Measurements from ENCODE around the gene PNPLA1. TPM values are rescaled to one million over a fixed set of nuclear protein-coding genes. Genes with fewer than 3 reads are reported as not detected.

The PNPLA1 gene
- total and polyA plus RNA-seq, 2 donors (not counting 1 experiment from before 2014, with no cell fraction given), result 0.02 TPM; not detected in 1

- Histone ChIP-seq H3K79me2 (ENCODE audit: control insufficient read depth, insufficient read depth, low read length) (no peaks in the 10 kb centered on the region), H3K4me1 (ENCODE audit: control insufficient read depth, extremely low read depth, insufficient read depth, low read length) (no peaks in the 10 kb centered on the region), H3K9me3 (ENCODE audit: control insufficient read depth, insufficient read depth, low read depth, low read length) (no peaks in the 10 kb centered on the region), H3K9ac (ENCODE audit: insufficient read depth, low read length) (no peak overlapping the region), H3K27ac (ENCODE audit: insufficient read depth, low read length) (no peak overlapping the region), H3K27me3 (ENCODE audit: control insufficient read depth, insufficient read depth, low read length) (peaks cover 9% of the 10 kb centered on the region), H3K4me3 (replicated peaks in 1 of 4; ENCODE audit: control extremely low read depth in 1 of 4, insufficient read depth in 1 of 4, low read depth in 3 of 4, low read length in 4 of 4) (no peak overlapping the region), H3K4me2 (ENCODE audit: extremely low read depth, insufficient read depth, low read length) (no peak overlapping the region), H3K36me3 (ENCODE audit: control insufficient read depth, insufficient read depth, low read length) (no peaks in the 10 kb centered on the region), H4K20me1 (ENCODE audit: control insufficient read depth, extremely low read depth, insufficient read depth, low read length) (no peaks in the 10 kb centered on the region), H2AFZ (ENCODE audit: low read length) (no peak overlapping the region)
- DNase-seq (ENCODE audit: low read depth in 2 of 2), result no peak
- TF ChIP-seq EZH2 (IDR thresholded peaks at IDR 0.05; ENCODE audit: low read length, missing control alignments), result no peak
- no peak for TF ChIP-seq CTCF (conservative IDR thresholded peaks at IDR 0.05 in 1 of 2, IDR thresholded peaks at IDR 0.05 in 1 of 2; ENCODE audit: low read depth in 1 of 2, low read length in 2 of 2)
Observed at GRCh38 chr6:36319436-36319762, 49.5 kb downstream of the PNPLA1 start.

DNA sequence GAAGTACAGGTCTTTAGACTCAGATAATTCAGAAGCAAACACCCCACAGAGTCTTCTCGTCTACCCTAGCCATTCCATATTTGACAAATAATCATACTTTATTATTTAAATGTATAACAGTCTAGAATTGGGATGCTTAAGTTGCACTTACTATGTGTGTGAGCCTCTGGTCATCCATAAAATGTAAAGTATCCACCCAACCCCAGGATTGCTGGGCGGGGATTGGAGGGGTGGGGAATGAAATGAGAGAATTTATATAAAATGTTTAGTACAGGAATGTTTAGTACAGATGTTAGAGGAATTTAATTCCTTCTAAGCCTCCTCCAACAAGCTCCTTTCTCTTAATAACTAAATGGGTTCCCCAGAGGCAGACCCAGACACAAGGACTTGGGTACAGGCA is 50.0 kb downstream of the PNPLA1 start:
- DNase-seq (ENCODE audit: low read depth in 2 of 2), result no peak
- H3K27ac ChIP-seq (ENCODE audit: insufficient read depth, low read length), result no peak overlapping the region
- H3K4me1 ChIP-seq (ENCODE audit: control insufficient read depth, extremely low read depth, insufficient read depth, low read length), result no peaks in the 10 kb centered on the region
- H3K9me3 ChIP-seq (ENCODE audit: control insufficient read depth, insufficient read depth, low read depth, low read length), result no peaks in the 10 kb centered on the region
- no peaks in the 10 kb centered on the region for H3K79me2 ChIP-seq (ENCODE audit: control insufficient read depth, insufficient read depth, low read length)
- no peaks in the 10 kb centered on the region for H3K36me3 ChIP-seq (ENCODE audit: control insufficient read depth, insufficient read depth, low read length)
- H3K4me2 ChIP-seq (ENCODE audit: extremely low read depth, insufficient read depth, low read length), result no peak overlapping the region
- no peak overlapping the region for H2AFZ ChIP-seq (ENCODE audit: low read length)
- no peak overlapping the region for H3K4me3 ChIP-seq (replicated peaks in 1 of 4; ENCODE audit: control extremely low read depth in 1 of 4, insufficient read depth in 1 of 4, low read depth in 3 of 4, low read length in 4 of 4)
- peaks cover 5% of the 10 kb centered on the region for H3K27me3 ChIP-seq (ENCODE audit: control insufficient read depth, insufficient read depth, low read length)
- H4K20me1 ChIP-seq (ENCODE audit: control insufficient read depth, extremely low read depth, insufficient read depth, low read length), result no peaks in the 10 kb centered on the region
- no peak for TF ChIP-seq CTCF (conservative IDR thresholded peaks at IDR 0.05 in 1 of 2, IDR thresholded peaks at IDR 0.05 in 1 of 2; ENCODE audit: low read depth in 1 of 2, low read length in 2 of 2)
- no peak for TF ChIP-seq EZH2 (IDR thresholded peaks at IDR 0.05; ENCODE audit: low read length, missing control alignments)
- H3K9ac ChIP-seq (ENCODE audit: insufficient read depth, low read length), result no peak overlapping the region

DNA sequence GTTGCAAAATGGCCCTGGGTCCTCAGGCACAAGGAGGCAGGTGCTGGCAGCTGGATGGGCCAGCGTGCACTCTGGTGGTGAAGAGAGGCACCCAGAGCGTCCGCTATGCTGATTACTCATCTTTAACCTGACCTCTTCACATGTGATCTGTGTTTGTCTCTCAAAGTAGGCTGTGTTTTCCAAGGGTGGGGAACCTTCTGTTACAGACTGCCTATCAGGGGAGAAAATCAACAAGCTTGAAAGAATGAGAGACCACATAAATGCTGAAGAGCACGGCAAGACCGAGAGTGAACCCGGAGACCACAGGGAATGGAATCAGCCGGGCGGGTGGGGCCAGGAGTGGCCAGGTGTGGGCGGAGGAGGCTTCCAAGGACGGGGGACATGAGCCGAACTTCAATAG is 50.6 kb downstream of the PNPLA1 start:
- Histone ChIP-seq H3K27ac (ENCODE audit: insufficient read depth, low read length) (no peak overlapping the region), H4K20me1 (ENCODE audit: control insufficient read depth, extremely low read depth, insufficient read depth, low read length) (no peaks in the 10 kb centered on the region), H3K36me3 (ENCODE audit: control insufficient read depth, insufficient read depth, low read length) (no peaks in the 10 kb centered on the region), H3K4me2 (ENCODE audit: extremely low read depth, insufficient read depth, low read length) (no peak overlapping the region), H3K4me1 (ENCODE audit: control insufficient read depth, extremely low read depth, insufficient read depth, low read length) (no peaks in the 10 kb centered on the region), H2AFZ (ENCODE audit: low read length) (no peak overlapping the region), H3K9me3 (ENCODE audit: control insufficient read depth, insufficient read depth, low read depth, low read length) (no peaks in the 10 kb centered on the region), H3K27me3 (ENCODE audit: control insufficient read depth, insufficient read depth, low read length) (peaks cover 8% of the 10 kb centered on the region), H3K4me3 (replicated peaks in 1 of 4; ENCODE audit: control extremely low read depth in 1 of 4, insufficient read depth in 1 of 4, low read depth in 3 of 4, low read length in 4 of 4) (no peak overlapping the region), H3K9ac (ENCODE audit: insufficient read depth, low read length) (no peak overlapping the region), H3K79me2 (ENCODE audit: control insufficient read depth, insufficient read depth, low read length) (no peaks in the 10 kb centered on the region)
- TF ChIP-seq CTCF (conservative IDR thresholded peaks at IDR 0.05 in 1 of 2, IDR thresholded peaks at IDR 0.05 in 1 of 2; ENCODE audit: low read depth in 1 of 2, low read length in 2 of 2), result no peak
- no peak for TF ChIP-seq EZH2 (IDR thresholded peaks at IDR 0.05; ENCODE audit: low read length, missing control alignments)
- no peak for DNase-seq (ENCODE audit: low read depth in 2 of 2)

Measured in fibroblast of lung (primary cell).